ENCODE results near the gene PTPRC.

GRCh38 chr1:198751741-198752140 is 112.9 kb downstream of the PTPRC start:
- TF ChIP-seq POLR2AphosphoS5 (IDR thresholded peaks at IDR 0.05) (no peak), POLR2A (IDR thresholded peaks at IDR 0.05) (no peak), EP300 (IDR thresholded peaks at IDR 0.05) (no peak)
- TF ChIP-seq, protein P1, sequence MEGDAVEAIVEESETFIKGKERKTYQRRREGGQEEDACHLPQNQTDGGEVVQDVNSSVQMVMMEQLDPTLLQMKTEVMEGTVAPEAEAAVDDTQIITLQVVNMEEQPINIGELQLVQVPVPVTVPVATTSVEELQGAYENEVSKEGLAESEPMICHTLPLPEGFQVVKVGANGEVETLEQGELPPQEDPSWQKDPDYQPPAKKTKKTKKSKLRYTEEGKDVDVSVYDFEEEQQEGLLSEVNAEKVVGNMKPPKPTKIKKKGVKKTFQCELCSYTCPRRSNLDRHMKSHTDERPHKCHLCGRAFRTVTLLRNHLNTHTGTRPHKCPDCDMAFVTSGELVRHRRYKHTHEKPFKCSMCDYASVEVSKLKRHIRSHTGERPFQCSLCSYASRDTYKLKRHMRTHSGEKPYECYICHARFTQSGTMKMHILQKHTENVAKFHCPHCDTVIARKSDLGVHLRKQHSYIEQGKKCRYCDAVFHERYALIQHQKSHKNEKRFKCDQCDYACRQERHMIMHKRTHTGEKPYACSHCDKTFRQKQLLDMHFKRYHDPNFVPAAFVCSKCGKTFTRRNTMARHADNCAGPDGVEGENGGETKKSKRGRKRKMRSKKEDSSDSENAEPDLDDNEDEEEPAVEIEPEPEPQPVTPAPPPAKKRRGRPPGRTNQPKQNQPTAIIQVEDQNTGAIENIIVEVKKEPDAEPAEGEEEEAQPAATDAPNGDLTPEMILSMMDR (IDR thresholded peaks at IDR 0.05), result no peak
